IPS-18a (cell line): ENCODE data around the gene MRPL34.

Experiments
- H3K27ac ChIP-seq: one replicate; pipeline ENCODE4 v1.5.1; 2013; ENCODE audit warnings: low read length
- H3K27me3 ChIP-seq: one replicate; pipeline ENCODE4 v1.6.1; 2013; ENCODE audit warnings: mild to moderate bottlenecking, low read length; ENCODE audit not compliant: control insufficient read depth, insufficient read depth
- H3K36me3 ChIP-seq: one replicate; pipeline ENCODE4 v1.6.1; 2013; ENCODE audit warnings: low read depth, low read length; ENCODE audit not compliant: control insufficient read depth
- H3K4me1 ChIP-seq: one replicate; pipeline ENCODE4 v1.6.1; 2013; ENCODE audit warnings: low read depth, low read length; ENCODE audit not compliant: control insufficient read depth
- H3K4me3 ChIP-seq: one replicate; pipeline ENCODE4 v1.5.1; 2013; ENCODE audit warnings: low read length
- H3K9ac ChIP-seq: one replicate; pipeline ENCODE4 v1.6.1; 2013; ENCODE audit warnings: mild to moderate bottlenecking, low read length, moderate library complexity
- H3K9me3 ChIP-seq: one replicate; pipeline ENCODE4 v1.6.1; 2013; ENCODE audit warnings: low read depth, low read length; ENCODE audit not compliant: control insufficient read depth

The MRPL34 gene

GRCh38 chr19:17332677-17333581 lies 27.3 kb downstream of the MRPL34 start:
- Histone ChIP-seq H3K27ac (no peak overlapping the region), H3K9me3 (no peaks in the 10 kb centered on the region), H3K27me3 (peaks cover 9% of the 10 kb centered on the region), H3K4me1 (peaks cover 3% of the 10 kb centered on the region), H3K36me3 (no peaks in the 10 kb centered on the region), H3K9ac (no peak overlapping the region), H3K4me3 (no peak overlapping the region)

- H3K4me3 ChIP-seq = peak overlapping the region; percentile 72
- H3K36me3 ChIP-seq = no peaks in the 10 kb centered on the region
- H3K9ac ChIP-seq = peak overlapping the region; percentile 57
- no peaks in the 10 kb centered on the region for H3K9me3 ChIP-seq
- peaks cover 9% of the 10 kb centered on the region for H3K27me3 ChIP-seq
- no peak overlapping the region for H3K27ac ChIP-seq
- H3K4me1 ChIP-seq = peaks cover 8% of the 10 kb centered on the region
Observed at GRCh38 chr19:17333611-17334413, 28.1 kb downstream of the MRPL34 start.

- no peaks in the 10 kb centered on the region for H3K36me3 ChIP-seq
- H3K9ac ChIP-seq = peak within 1 kb of the TSS; percentile 57
- H3K9me3 ChIP-seq = no peaks in the 10 kb centered on the region
- no peak within 1 kb of the TSS for H3K27ac ChIP-seq
- H3K4me1 ChIP-seq = peaks cover 8% of the 10 kb centered on the region
- peak within 1 kb of the TSS; percentile 72 for H3K4me3 ChIP-seq
- H3K27me3 ChIP-seq = peaks cover under 1% of the 10 kb centered on the region
Observed at GRCh38 chr19:17334414-17335409, 29.0 kb downstream of the MRPL34 start, which contains the start of gene ANO8. TSS of gene ANO8 (minus strand) at chr19:17334855. CDS start at chr19:17334670, 185 bp downstream.

- Histone ChIP-seq H3K36me3 (no peaks in the 10 kb centered on the region), H3K4me1 (peaks cover 8% of the 10 kb centered on the region), H3K4me3 (no peak overlapping the region), H3K27me3 (no peaks in the 10 kb centered on the region), H3K9me3 (no peaks in the 10 kb centered on the region), H3K27ac (no peak overlapping the region), H3K9ac (no peak overlapping the region)
Observed at GRCh38 chr19:17335575-17335974, 29.9 kb downstream of the MRPL34 start.

GRCh38 chr19:17336872-17337674 lies 31.4 kb downstream of the MRPL34 start, which contains the start of gene GTPBP3:
TSS of gene GTPBP3 (plus strand) at chr19:17337553. CDS start at chr19:17337612, 59 bp downstream.
- Histone ChIP-seq H3K9ac (peak within 1 kb of the TSS; percentile 71), H3K9me3 (no peaks in the 10 kb centered on the region), H3K4me3 (peak within 1 kb of the TSS; percentile 85), H3K27ac (peak within 1 kb of the TSS; percentile 55), H3K36me3 (peaks cover 6% of the 10 kb centered on the region), H3K27me3 (no peaks in the 10 kb centered on the region), H3K4me1 (peaks cover 12% of the 10 kb centered on the region)

- Histone ChIP-seq H3K9ac (peak overlapping the region; percentile 71), H3K27ac (peak overlapping the region; percentile 55), H3K36me3 (peaks cover 6% of the 10 kb centered on the region), H3K4me3 (peak overlapping the region; percentile 85), H3K4me1 (peaks cover 12% of the 10 kb centered on the region), H3K9me3 (no peaks in the 10 kb centered on the region), H3K27me3 (no peaks in the 10 kb centered on the region)
Observed at GRCh38 chr19:17337675-17338432, 32.2 kb downstream of the MRPL34 start.

GRCh38 chr19:17338433-17339078 lies 32.9 kb downstream of the MRPL34 start:
- no peaks in the 10 kb centered on the region for H3K9me3 ChIP-seq
- no peaks in the 10 kb centered on the region for H3K27me3 ChIP-seq
- no peak overlapping the region for H3K27ac ChIP-seq
- H3K4me3 ChIP-seq = peak overlapping the region; percentile 85
- peaks cover 6% of the 10 kb centered on the region for H3K36me3 ChIP-seq
- peaks cover 12% of the 10 kb centered on the region for H3K4me1 ChIP-seq
- H3K9ac ChIP-seq = peak overlapping the region; percentile 71

- Histone ChIP-seq H3K9me3 (no peaks in the 10 kb centered on the region), H3K4me1 (peaks cover 9% of the 10 kb centered on the region), H3K4me3 (no peak overlapping the region), H3K27ac (no peak overlapping the region), H3K9ac (no peak overlapping the region), H3K27me3 (no peaks in the 10 kb centered on the region), H3K36me3 (peaks cover 6% of the 10 kb centered on the region)
Observed at GRCh38 chr19:17339088-17339741, 33.5 kb downstream of the MRPL34 start.

GRCh38 chr19:17340302-17340870 lies 34.7 kb downstream of the MRPL34 start:
- H3K27ac ChIP-seq = no peak overlapping the region

More at GRCh38 chr19:17340302-17340870, 34.7 kb downstream of the MRPL34 start:
- Histone ChIP-seq H3K36me3 (peaks cover 6% of the 10 kb centered on the region), H3K4me1 (peaks cover 9% of the 10 kb centered on the region), H3K9ac (no peak overlapping the region), H3K4me3 (peak overlapping the region; percentile 7), H3K27me3 (no peaks in the 10 kb centered on the region), H3K9me3 (no peaks in the 10 kb centered on the region)
